ENCODE data around the gene GALNT4.

GALNT4 gene

GRCh38 chr12:89474615-89475014, 50.0 kb downstream of the GALNT4 start:
- H3K36me3 ChIP-seq (replicated peaks; ENCODE audit: low read depth, low read length): no peaks in the 10 kb centered on the region
- H3K4me2 ChIP-seq (ENCODE audit: low read length): no peak overlapping the region
- no peak overlapping the region for H2AFZ ChIP-seq (ENCODE audit: low read depth, low read length)
- H3K79me2 ChIP-seq (ENCODE audit: low read length): no peaks in the 10 kb centered on the region
- H3K9me3 ChIP-seq (ENCODE audit: insufficient read depth, low read length): no peaks in the 10 kb centered on the region
- no peak overlapping the region for H3K4me3 ChIP-seq (ENCODE audit: low read length)
- no peak overlapping the region for H3K27ac ChIP-seq (ENCODE audit: low read length)
- no peak overlapping the region for H3K9ac ChIP-seq (ENCODE audit: low read length)
- peaks cover 8% of the 10 kb centered on the region; the same call in 1 of the 2 replicates for H3K4me1 ChIP-seq (ENCODE audit: low read length)
- no peak for TF ChIP-seq CTCF (IDR thresholded peaks at IDR 0.05; ENCODE audit: low read depth, low read length)
- TF ChIP-seq EZH2phosphoT487 (IDR thresholded peaks at IDR 0.05; ENCODE audit: low read depth): no peak
- H4K20me1 ChIP-seq (ENCODE audit: insufficient read depth, low read length): no peaks in the 10 kb centered on the region
- no peaks in the 10 kb centered on the region for H3K27me3 ChIP-seq (ENCODE audit: low read depth, low read length)

Measured in OCI-LY3 (cell line).